ENCODE results near the gene DLGAP1.

DNA sequence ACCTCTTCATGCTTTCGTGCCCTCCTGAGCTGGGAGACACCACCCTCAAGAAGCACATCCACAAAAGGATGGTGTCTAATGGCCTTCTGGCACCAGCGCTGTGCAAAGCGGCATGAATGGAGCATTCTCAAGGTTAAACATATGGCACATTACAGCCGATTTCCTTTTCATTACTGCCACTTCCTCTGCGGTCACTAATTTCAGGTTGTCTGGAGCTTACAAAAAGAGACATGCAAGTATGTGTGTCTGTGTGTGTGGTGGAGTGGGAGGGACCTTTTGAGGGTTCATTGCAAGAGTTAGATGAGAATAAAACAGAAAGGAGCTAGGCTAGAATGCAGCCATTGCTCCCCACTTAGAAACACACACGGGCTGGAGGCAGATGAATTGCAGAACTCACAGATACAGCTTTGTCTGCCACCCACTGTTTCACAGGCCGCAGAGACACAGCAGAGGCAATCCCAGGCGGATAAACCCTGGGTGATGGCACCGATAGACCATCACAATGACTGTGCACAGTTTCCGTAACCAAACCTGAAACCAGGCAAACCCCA lies 929.2 kb downstream of the DLGAP1 start:
- TF ChIP-seq CTCF (IDR thresholded peaks at IDR 0.05; ENCODE audit: low read depth, low read length): no peak
- TF ChIP-seq POLR2A (IDR thresholded peaks at IDR 0.05; ENCODE audit: extremely low read depth, insufficient read length): no peak
- TF ChIP-seq MYC (IDR thresholded peaks at IDR 0.05; ENCODE audit: low read depth, low read length): peak; percentile 55; the same call in 1 of the 2 replicates
- TF ChIP-seq, protein P1, sequence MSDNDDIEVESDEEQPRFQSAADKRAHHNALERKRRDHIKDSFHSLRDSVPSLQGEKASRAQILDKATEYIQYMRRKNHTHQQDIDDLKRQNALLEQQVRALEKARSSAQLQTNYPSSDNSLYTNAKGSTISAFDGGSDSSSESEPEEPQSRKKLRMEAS (IDR thresholded peaks at IDR 0.05; ENCODE audit: low read depth, low read length): peak; percentile 34; the same call in 1 of the 2 replicates

Data from NB4 (cell line).